Vagina (tissue), 2 donors: ENCODE results near the gene TUBGCP2.

Experiments
- POLR2A ChIP-seq, 2 donors: fragments of 450-650 bp; IDR thresholded peaks; one replicate each; pipeline ENCODE4 v1.6.1; 2017; ENCODE audit warnings: antibody characterized with exemption in 2 of 2, mild to moderate bottlenecking in 2 of 2, moderate library complexity in 2 of 2
- POLR2AphosphoS5 ChIP-seq, 2 donors: sonication (generic); formaldehyde crosslinking; IDR thresholded peaks; one replicate each; pipeline ENCODE4 v1.9.0; 2017; ENCODE audit warnings: antibody characterized with exemption in 2 of 2, mild to moderate bottlenecking in 2 of 2, low read depth in 1 of 2; ENCODE audit not compliant: insufficient read depth in 1 of 2
- TF ChIP-seq, protein P1 (sequence below), 3 experiments: fragments of 450-650 bp in 2 of 3; fragments of 200-600 bp in 1 of 3; sonication (generic) in 1 of 3; IDR thresholded peaks; one replicate each; pipeline ENCODE4 v1.5.1; 2017 to 2019; ENCODE audit warnings: antibody characterized with exemption in 3 of 3, mild to moderate bottlenecking in 2 of 3, moderate library complexity in 2 of 3

DNA sequence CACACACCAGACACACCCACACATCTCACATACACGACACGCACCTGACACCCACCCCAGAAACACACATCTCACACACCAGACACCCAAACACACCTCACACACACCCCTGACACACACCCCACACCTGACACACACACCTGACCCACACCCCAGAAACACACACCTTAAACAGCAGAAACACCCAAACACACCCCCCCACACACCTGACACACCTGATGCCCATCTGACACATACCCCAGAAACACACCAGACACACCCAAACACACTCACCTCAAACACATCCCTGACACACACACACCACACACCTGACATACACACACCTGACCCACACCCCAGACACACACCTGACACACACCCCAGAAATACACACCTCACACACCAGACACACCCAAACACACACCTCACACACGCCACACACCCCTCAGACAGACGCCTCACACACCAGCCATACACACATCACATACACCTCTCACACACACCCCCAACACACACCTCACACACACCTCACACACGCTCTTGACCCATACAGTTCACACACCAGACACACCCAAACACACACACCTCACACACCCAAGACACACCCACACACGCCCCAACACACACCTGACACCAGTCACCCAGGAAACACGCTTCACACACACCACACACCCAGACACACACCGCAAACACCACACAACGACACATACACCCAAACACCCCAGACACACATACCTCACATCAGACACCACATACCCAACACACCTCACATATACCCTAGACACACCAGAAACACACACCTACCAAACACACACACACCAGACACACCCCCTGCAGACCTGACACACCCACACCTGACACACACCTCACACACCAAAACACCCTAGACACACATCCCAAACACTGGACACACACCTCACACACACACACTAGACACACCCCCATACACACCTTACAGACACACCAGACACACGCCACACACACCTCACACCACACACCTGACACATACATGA is 29.7 kb upstream of the TUBGCP2 start:
- TF ChIP-seq POLR2AphosphoS5 (IDR thresholded peaks at IDR 0.05; ENCODE audit: insufficient read depth in 1 of 2, low read depth in 1 of 2) (no peak), POLR2A (IDR thresholded peaks at IDR 0.05) (no peak)
- TF ChIP-seq, protein P1, sequence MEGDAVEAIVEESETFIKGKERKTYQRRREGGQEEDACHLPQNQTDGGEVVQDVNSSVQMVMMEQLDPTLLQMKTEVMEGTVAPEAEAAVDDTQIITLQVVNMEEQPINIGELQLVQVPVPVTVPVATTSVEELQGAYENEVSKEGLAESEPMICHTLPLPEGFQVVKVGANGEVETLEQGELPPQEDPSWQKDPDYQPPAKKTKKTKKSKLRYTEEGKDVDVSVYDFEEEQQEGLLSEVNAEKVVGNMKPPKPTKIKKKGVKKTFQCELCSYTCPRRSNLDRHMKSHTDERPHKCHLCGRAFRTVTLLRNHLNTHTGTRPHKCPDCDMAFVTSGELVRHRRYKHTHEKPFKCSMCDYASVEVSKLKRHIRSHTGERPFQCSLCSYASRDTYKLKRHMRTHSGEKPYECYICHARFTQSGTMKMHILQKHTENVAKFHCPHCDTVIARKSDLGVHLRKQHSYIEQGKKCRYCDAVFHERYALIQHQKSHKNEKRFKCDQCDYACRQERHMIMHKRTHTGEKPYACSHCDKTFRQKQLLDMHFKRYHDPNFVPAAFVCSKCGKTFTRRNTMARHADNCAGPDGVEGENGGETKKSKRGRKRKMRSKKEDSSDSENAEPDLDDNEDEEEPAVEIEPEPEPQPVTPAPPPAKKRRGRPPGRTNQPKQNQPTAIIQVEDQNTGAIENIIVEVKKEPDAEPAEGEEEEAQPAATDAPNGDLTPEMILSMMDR (IDR thresholded peaks at IDR 0.05), result no peak
